ENCODE measurements around the gene FBXO40.
"Not testable (repeated sequence)": the region's sequence is repeated elsewhere in the genome, so short reads cannot be mapped to it uniquely, and the experiment has no call there.

FBXO40 gene

DNA sequence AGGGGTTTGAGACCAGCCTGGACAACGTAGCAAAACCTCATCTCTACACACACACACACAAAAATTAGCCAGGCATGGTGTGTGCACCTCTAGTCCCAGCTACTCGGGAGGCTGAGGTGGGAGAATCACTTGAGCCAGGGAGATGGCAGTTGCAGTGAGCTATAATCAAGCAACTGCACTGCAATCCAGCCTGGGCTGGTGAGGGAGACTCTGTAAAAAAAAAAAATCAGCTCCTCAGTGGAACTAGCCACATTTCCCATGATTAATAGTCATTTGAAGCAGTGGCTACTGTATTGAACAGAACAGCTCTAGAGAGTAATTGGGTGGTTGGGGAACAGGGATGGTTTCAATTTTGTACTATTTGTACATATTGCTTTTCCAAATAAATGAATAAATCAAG lies 11.5 kb upstream of the FBXO40 start:
- no peak overlapping the region for H3K27ac ChIP-seq (ENCODE audit: low read length)
- H3K36me3 ChIP-seq (ENCODE audit: control insufficient read depth in 2 of 2, insufficient read depth in 2 of 2, low read length in 2 of 2) = no peaks in the 10 kb centered on the region
- peaks cover 0 to 2% of the 10 kb centered on the region in 2 donors for H3K27me3 ChIP-seq (ENCODE audit: control insufficient read depth in 1 of 2, insufficient read depth in 2 of 2, low read length in 2 of 2)
- H3K9ac ChIP-seq (ENCODE audit: low read length in 2 of 2) = no peak overlapping the region
- no peaks in the 10 kb centered on the region for H3K4me1 ChIP-seq (ENCODE audit: control insufficient read depth, insufficient read depth, low read length)
- no peak overlapping the region for H3K4me3 ChIP-seq (ENCODE audit: low read length in 2 of 2)
- no peaks in the 10 kb centered on the region for H3K9me3 ChIP-seq (ENCODE audit: control insufficient read depth in 2 of 2, low read length in 2 of 2)

DNA sequence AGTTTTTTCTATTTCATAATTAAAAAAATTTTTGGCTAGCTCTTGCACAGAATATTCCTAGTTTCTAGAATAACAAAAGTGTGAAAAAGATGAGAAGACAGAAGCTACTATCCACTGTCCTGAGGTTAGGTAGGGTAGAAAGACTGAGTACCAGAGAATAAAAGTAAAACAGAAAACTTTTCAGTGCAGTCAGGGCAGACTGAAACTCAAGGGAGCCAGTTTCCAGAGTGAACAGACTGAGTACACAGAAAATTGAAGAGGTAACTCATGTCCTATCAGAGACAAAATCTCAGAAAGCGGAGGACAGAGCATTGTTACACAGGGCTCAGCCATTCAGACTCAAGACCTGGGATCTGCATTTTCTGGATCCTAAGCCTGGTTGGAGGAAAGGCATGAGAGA lies 8.8 kb upstream of the FBXO40 start:
- Histone ChIP-seq H3K4me3 (ENCODE audit: low read length in 2 of 2) (no peak overlapping the region), H3K27me3 (ENCODE audit: control insufficient read depth in 1 of 2, insufficient read depth in 2 of 2, low read length in 2 of 2) (peaks cover 0 to 2% of the 10 kb centered on the region in 2 donors), H3K4me1 (ENCODE audit: control insufficient read depth, insufficient read depth, low read length) (no peaks in the 10 kb centered on the region), H3K9ac (ENCODE audit: low read length in 2 of 2) (no peak overlapping the region), H3K27ac (ENCODE audit: low read length) (no peak overlapping the region), H3K36me3 (ENCODE audit: control insufficient read depth in 2 of 2, insufficient read depth in 2 of 2, low read length in 2 of 2) (no peaks in the 10 kb centered on the region), H3K9me3 (ENCODE audit: control insufficient read depth in 2 of 2, low read length in 2 of 2) (no peaks in the 10 kb centered on the region)

DNA sequence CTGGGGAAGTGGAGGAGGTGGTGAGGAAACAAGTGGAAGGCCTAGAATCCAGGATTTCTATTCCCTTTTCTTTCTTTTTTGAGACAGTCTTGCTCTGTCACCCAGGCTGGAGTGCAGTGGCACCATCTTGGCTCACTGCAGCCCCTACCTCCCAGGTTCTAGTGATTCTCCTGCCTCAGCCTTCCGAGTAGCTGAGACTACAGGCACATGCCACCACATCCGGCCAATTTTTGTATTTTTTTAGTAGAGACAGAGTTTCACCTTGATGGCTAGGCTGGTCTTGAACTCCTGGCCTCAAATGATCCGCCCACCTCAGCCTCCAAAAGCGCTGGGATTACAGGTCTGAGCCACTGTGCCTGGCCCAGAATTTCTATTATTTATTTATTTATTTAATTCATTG lies 627 bp downstream of the FBXO40 start:
- H3K27ac ChIP-seq (ENCODE audit: low read length); H3K36me3 ChIP-seq (ENCODE audit: control insufficient read depth in 2 of 2, insufficient read depth in 2 of 2, low read length in 2 of 2); H3K27me3 ChIP-seq (ENCODE audit: control insufficient read depth in 1 of 2, insufficient read depth in 2 of 2, low read length in 2 of 2); H3K4me3 ChIP-seq (ENCODE audit: low read length in 2 of 2); H3K9ac ChIP-seq (ENCODE audit: low read length in 2 of 2); H3K4me1 ChIP-seq (ENCODE audit: control insufficient read depth, insufficient read depth, low read length); H3K9me3 ChIP-seq (ENCODE audit: control insufficient read depth in 2 of 2, low read length in 2 of 2): not testable (repeated sequence)

DNA sequence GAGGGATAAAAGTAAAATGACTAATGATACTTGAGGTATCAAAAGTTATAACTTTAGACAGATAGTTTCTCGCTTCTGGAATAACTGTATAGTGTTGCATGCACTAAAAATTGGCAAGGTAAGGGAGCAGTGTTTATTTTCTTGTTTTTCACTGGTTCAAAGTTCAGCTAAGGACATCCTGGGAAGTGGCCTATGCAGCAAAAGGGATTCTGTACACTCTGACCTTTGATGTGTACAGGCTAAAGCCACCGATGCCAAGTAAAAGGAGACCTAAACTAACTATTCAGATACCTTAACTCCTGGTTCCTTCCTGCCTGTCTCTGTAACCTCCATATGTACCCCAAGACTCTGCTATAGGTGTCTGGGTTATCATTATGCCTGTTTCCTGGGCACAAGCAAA lies 1.7 kb downstream of the FBXO40 start:
- Histone ChIP-seq H3K27ac (ENCODE audit: low read length) (no peak overlapping the region), H3K27me3 (ENCODE audit: control insufficient read depth in 1 of 2, insufficient read depth in 2 of 2, low read length in 2 of 2) (no peaks in the 10 kb centered on the region), H3K36me3 (ENCODE audit: control insufficient read depth in 2 of 2, insufficient read depth in 2 of 2, low read length in 2 of 2) (no peaks in the 10 kb centered on the region), H3K9ac (ENCODE audit: low read length in 2 of 2) (no peak overlapping the region), H3K4me3 (ENCODE audit: low read length in 2 of 2) (no peak overlapping the region), H3K9me3 (ENCODE audit: control insufficient read depth in 2 of 2, low read length in 2 of 2) (no peaks in the 10 kb centered on the region), H3K4me1 (ENCODE audit: control insufficient read depth, insufficient read depth, low read length) (peaks cover 5% of the 10 kb centered on the region)

DNA sequence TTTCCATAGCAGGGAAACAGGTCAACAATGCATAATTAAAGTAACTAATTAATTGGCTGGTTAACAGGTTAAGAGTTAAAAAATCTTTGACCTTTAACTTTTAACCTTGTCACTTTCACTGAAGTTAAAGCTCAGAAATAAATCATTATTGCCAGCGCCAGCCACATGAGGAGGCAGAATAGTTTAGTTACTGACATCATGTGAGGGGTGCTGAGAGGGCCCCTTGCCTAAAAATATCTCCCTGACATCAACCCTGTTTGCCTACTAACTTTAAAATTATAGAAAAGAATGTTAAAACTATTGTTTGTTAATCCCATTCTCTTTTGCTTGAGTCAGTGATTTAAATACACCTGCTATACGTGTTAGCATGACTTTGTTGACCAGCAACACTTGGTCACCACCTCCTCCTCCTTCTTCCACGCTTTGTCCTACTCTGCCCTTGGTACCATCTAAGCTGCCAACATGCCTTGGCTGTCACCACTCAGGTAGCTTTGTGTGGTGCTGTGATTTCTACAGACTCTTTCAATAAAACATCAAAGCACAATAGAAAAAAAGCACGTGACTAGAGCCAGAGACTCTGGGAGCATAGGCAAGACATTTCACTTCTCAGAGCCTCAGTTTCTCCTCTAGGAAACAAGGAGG lies 2.7 kb downstream of the FBXO40 start:
- H3K4me1 ChIP-seq (ENCODE audit: control insufficient read depth, insufficient read depth, low read length) = peaks cover 5% of the 10 kb centered on the region
- H3K27ac ChIP-seq (ENCODE audit: low read length) = no peak overlapping the region
- no peaks in the 10 kb centered on the region for H3K27me3 ChIP-seq (ENCODE audit: control insufficient read depth in 1 of 2, insufficient read depth in 2 of 2, low read length in 2 of 2)
- no peak overlapping the region for H3K9ac ChIP-seq (ENCODE audit: low read length in 2 of 2)
- H3K9me3 ChIP-seq (ENCODE audit: control insufficient read depth in 2 of 2, low read length in 2 of 2) = no peaks in the 10 kb centered on the region
- no peak overlapping the region for H3K4me3 ChIP-seq (ENCODE audit: low read length in 2 of 2)
- H3K36me3 ChIP-seq (ENCODE audit: control insufficient read depth in 2 of 2, insufficient read depth in 2 of 2, low read length in 2 of 2) = no peaks in the 10 kb centered on the region

DNA sequence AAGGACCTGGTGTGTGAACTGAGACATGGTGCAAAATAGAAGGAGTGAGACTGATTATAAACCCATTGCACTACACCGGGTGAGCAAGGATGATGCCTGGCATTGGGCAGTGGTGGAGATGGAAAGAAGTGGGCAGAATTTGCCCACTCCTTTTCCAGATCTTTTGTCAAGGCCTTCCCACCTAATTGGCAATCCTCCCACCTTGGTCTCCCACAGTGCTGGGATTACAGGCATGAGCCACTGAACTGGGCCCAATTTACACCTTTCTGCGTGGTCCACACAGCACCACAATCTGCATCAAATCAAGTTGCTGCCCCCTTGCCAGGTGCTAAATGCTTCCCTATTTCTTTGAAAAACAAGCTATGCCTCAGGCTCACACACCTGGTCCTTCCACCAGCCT lies 5.4 kb downstream of the FBXO40 start:
- H3K36me3 ChIP-seq (ENCODE audit: control insufficient read depth in 2 of 2, insufficient read depth in 2 of 2, low read length in 2 of 2) = no peaks in the 10 kb centered on the region
- H3K4me3 ChIP-seq (ENCODE audit: low read length in 2 of 2) = no peak overlapping the region
- H3K4me1 ChIP-seq (ENCODE audit: control insufficient read depth, insufficient read depth, low read length) = no peaks in the 10 kb centered on the region
- H3K9ac ChIP-seq (ENCODE audit: low read length in 2 of 2) = no peak overlapping the region
- no peak overlapping the region for H3K27ac ChIP-seq (ENCODE audit: low read length)
- H3K27me3 ChIP-seq (ENCODE audit: control insufficient read depth in 1 of 2, insufficient read depth in 2 of 2, low read length in 2 of 2) = no peaks in the 10 kb centered on the region
- no peaks in the 10 kb centered on the region for H3K9me3 ChIP-seq (ENCODE audit: control insufficient read depth in 2 of 2, low read length in 2 of 2)

DNA sequence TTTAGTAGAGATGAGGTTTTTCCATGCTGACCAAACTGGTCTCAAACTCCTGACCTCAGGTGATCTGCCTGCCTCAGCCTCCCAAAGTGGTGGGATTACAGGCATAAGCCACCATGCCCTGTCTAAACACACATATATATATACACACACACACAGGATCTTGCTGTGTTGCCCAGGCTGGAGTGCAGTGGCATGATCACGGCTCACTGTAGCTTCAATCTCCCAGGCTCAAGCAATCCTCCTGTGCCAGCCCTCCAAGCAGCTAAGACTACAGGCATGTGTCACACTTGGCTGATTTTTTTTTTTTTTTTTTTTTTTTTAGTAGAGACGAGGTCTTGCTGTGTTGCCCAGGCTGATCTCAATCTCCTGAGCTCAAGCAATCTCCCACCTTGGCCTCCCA lies 6.7 kb downstream of the FBXO40 start:
- not testable (repeated sequence) for H3K9me3 ChIP-seq (ENCODE audit: control insufficient read depth in 2 of 2, low read length in 2 of 2); H3K36me3 ChIP-seq (ENCODE audit: control insufficient read depth in 2 of 2, insufficient read depth in 2 of 2, low read length in 2 of 2); H3K4me1 ChIP-seq (ENCODE audit: control insufficient read depth, insufficient read depth, low read length); H3K4me3 ChIP-seq (ENCODE audit: low read length in 2 of 2); H3K27me3 ChIP-seq (ENCODE audit: control insufficient read depth in 1 of 2, insufficient read depth in 2 of 2, low read length in 2 of 2); H3K27ac ChIP-seq (ENCODE audit: low read length); H3K9ac ChIP-seq (ENCODE audit: low read length in 2 of 2)

DNA sequence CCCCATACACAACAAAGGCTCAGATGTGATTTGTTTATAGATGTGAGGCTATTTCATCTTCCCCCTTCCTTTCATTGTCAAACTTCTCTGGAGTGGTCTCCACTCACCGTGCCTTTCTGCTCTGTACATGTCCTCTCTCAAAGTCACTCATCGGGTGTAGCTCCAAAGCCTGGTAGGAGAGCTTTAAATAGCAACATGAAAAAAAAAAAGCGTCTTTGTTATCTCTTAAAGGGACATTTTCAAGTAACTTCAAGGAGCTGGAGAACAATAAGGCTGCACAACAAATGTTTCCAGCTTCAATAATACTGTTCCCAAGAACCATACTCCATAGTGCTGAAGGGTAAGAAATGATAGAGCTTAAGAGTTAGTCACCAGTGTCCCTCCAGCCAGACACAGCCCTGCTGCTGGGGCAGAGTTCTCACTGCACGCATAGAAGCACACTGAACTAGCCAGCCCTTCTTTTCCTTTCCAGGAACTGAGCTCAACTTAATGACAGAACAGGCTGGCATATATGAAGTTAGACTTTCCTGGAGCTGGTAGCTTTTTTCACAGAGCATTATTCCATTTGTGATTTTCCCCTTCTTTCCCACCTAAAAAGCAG lies 8.1 kb downstream of the FBXO40 start:
- H3K4me3 ChIP-seq (ENCODE audit: low read length in 2 of 2) = no peak overlapping the region
- no peak overlapping the region for H3K27ac ChIP-seq (ENCODE audit: low read length)
- no peaks in the 10 kb centered on the region for H3K27me3 ChIP-seq (ENCODE audit: control insufficient read depth in 1 of 2, insufficient read depth in 2 of 2, low read length in 2 of 2)
- no peak overlapping the region for H3K9ac ChIP-seq (ENCODE audit: low read length in 2 of 2)
- H3K36me3 ChIP-seq (ENCODE audit: control insufficient read depth in 2 of 2, insufficient read depth in 2 of 2, low read length in 2 of 2) = no peaks in the 10 kb centered on the region
- no peaks in the 10 kb centered on the region for H3K4me1 ChIP-seq (ENCODE audit: control insufficient read depth, insufficient read depth, low read length)
- H3K9me3 ChIP-seq (ENCODE audit: control insufficient read depth in 2 of 2, low read length in 2 of 2) = no peaks in the 10 kb centered on the region

DNA sequence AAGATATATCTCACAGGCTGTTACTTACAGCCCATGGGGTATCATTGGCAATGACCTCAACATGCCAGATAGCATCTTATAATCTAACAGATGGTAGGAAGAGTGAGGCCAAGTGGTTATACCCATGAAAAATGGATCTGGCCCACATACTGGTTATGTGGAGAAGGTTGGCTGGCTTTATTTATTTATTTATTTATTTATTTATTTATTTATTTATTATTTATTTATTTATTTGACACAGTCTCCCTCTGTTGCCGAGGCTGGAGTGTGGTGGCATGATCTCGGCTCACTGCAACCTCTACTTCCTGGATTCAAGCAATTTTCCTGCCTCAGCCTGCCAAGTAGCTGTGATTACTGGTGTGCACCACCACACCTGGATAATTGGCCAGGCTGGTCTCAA lies 11.6 kb downstream of the FBXO40 start:
- Histone ChIP-seq H3K4me3 (ENCODE audit: low read length in 2 of 2) (no peak overlapping the region), H3K27me3 (ENCODE audit: control insufficient read depth in 1 of 2, insufficient read depth in 2 of 2, low read length in 2 of 2) (no peaks in the 10 kb centered on the region), H3K4me1 (ENCODE audit: control insufficient read depth, insufficient read depth, low read length) (no peaks in the 10 kb centered on the region), H3K36me3 (ENCODE audit: control insufficient read depth in 2 of 2, insufficient read depth in 2 of 2, low read length in 2 of 2) (no peaks in the 10 kb centered on the region), H3K27ac (ENCODE audit: low read length) (no peak overlapping the region), H3K9me3 (ENCODE audit: control insufficient read depth in 2 of 2, low read length in 2 of 2) (no peaks in the 10 kb centered on the region), H3K9ac (ENCODE audit: low read length in 2 of 2) (no peak overlapping the region)

DNA sequence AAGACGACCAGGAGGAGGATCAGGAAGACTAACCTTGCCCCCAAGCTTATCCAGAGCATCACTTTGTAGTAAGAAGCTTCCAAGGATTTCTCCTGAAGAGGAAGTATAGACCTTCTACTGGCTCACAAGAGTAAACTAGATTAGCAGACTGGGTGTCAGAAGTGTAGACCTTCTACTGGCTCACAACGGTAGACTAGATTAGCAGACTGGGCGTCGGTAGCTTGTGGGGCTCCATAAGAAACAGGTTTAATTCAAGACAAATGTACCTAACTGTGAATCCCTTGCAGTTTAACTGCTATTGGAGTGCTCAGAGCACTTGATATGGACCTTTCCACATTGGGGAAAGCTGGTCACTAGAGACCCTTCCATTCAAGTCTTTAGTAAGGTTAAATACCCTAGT lies 12.9 kb downstream of the FBXO40 start:
- Histone ChIP-seq H3K4me3 (ENCODE audit: low read length in 2 of 2) (no peak overlapping the region), H3K27ac (ENCODE audit: low read length) (no peak overlapping the region), H3K9ac (ENCODE audit: low read length in 2 of 2) (no peak overlapping the region), H3K36me3 (ENCODE audit: control insufficient read depth in 2 of 2, insufficient read depth in 2 of 2, low read length in 2 of 2) (no peaks in the 10 kb centered on the region), H3K27me3 (ENCODE audit: control insufficient read depth in 1 of 2, insufficient read depth in 2 of 2, low read length in 2 of 2) (no peaks in the 10 kb centered on the region), H3K4me1 (ENCODE audit: control insufficient read depth, insufficient read depth, low read length) (no peaks in the 10 kb centered on the region), H3K9me3 (ENCODE audit: control insufficient read depth in 2 of 2, low read length in 2 of 2) (no peaks in the 10 kb centered on the region)

DNA sequence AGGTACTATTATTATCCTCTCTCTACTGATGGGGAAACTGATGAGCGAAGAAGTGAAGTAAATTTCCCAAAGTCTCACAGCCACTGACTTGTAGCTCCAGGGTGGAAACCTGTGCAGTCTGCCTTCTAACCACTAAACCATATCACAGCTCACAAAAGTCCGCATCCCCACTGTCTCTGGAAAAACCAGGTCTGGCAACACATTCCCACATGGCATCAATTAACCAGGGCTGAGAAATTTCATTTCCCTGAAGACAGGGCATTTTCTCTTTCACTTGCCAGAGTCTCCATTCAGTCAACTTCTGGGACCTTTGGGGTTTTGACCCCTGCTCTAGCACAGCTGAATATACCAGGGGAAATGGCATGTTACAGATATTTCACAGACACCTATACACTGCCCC lies 26.5 kb downstream of the FBXO40 start:
- no peaks in the 10 kb centered on the region for H3K27me3 ChIP-seq (ENCODE audit: control insufficient read depth in 1 of 2, insufficient read depth in 2 of 2, low read length in 2 of 2)
- no peak overlapping the region for H3K27ac ChIP-seq (ENCODE audit: low read length)
- H3K9me3 ChIP-seq (ENCODE audit: control insufficient read depth in 2 of 2, low read length in 2 of 2) = no peaks in the 10 kb centered on the region
- H3K4me3 ChIP-seq (ENCODE audit: low read length in 2 of 2) = no peak overlapping the region
- no peaks in the 10 kb centered on the region for H3K36me3 ChIP-seq (ENCODE audit: control insufficient read depth in 2 of 2, insufficient read depth in 2 of 2, low read length in 2 of 2)
- H3K9ac ChIP-seq (ENCODE audit: low read length in 2 of 2) = no peak overlapping the region
- no peaks in the 10 kb centered on the region for H3K4me1 ChIP-seq (ENCODE audit: control insufficient read depth, insufficient read depth, low read length)

All from stomach smooth muscle (tissue), 2 donors.